HG02588 (cell line): ENCODE measurements around the gene FOXK2.
"Not testable (repeated sequence)": the region's sequence is repeated elsewhere in the genome, so short reads cannot be mapped to it uniquely, and the experiment has no call there.

Source experiments
- ATAC-seq: cut with Tn5 transposase; IDR thresholded peaks from one replicate; pipeline ENCODE4 v1.9.1; 2021; ENCODE audit warnings: mild to moderate bottlenecking, moderate library complexity; ENCODE audit not compliant: unreplicated experiment

The FOXK2 gene

GRCh38 chr17:82528484-82529265, 9.1 kb downstream of the FOXK2 start:
- no peak for ATAC-seq

GRCh38 chr17:82529914-82530300, 10.4 kb downstream of the FOXK2 start:
- ATAC-seq, result no peak

GRCh38 chr17:82531431-82531881, 11.9 kb downstream of the FOXK2 start:
- ATAC-seq, result no peak

DNA sequence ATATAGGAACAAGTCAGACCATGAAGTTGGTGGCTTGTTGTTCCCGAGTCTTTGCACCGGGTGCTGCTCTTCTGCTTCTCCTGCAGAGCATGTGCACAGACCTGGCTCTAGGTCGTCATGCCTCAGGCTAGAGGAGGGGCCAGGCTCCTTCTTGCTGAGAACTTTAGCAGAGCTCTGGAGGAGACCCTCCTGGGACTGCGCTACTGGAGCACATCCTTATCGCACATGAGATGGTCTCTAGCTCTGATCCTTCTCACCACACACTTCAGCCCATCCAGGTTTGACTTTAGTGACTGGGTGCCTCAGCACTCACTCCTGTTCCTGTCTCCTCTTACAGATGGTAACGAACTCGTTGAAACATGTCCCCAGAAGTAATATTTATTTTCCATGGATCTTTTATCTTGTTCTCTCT, 14.9 kb downstream of the FOXK2 start:
- ATAC-seq, result no peak

DNA sequence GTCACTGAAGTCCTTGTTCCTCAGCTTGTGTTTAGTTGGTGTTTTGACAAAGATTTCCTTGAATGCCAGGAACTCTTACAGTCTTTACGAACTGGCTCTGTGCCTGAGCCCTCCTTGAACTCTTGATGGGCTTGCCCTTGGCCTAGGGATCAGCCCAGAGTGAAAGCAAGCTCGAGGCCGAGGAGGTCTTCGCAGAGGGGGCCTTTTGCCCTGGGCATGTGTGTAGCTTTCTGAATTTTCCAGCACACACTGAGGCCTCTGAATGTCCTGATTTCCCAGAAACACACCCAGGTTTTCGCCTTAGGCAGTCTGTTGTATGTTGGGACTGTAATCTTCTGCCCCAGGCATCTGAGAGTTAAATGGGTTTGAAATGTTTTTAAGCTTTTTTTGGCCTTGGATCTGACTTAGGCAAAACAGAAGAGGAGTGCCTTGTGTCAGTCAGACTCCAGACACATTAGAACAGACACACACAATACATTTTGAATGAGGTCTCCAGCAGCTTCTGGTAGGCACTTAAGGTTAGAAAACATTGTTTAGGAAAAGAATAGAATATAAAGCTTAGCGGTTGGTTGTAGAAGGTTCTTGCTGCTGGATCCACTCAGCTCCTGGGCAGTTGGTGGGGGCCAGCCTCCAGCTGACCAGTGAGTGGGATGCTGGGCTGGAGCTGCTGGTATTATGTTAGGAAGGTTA, 17.1 kb downstream of the FOXK2 start:
- no peak for ATAC-seq

DNA sequence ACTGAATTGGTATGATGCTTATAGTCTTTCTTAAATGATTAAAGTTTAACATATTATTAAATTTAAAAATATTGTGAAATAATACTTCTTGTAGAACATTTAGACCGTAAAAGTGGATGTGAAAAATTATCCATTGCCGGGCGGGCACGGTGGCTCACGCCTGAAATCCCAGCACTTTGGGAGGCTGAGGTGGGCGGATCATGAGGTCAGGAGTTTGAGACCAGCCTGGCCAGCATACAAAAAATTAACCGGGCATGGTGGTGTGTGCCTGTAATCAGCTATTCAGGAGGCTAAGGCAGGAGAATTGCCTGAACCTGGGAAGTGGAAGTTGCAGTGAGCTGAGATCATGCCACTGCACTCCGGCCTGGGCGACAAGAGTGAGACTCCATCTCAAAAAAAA, 17.7 kb downstream of the FOXK2 start:
- ATAC-seq, result not testable (repeated sequence)

- not testable (repeated sequence) for ATAC-seq
These were observed 19.5 kb downstream of the FOXK2 start for GRCh38 chr17:82539076-82539475.

DNA sequence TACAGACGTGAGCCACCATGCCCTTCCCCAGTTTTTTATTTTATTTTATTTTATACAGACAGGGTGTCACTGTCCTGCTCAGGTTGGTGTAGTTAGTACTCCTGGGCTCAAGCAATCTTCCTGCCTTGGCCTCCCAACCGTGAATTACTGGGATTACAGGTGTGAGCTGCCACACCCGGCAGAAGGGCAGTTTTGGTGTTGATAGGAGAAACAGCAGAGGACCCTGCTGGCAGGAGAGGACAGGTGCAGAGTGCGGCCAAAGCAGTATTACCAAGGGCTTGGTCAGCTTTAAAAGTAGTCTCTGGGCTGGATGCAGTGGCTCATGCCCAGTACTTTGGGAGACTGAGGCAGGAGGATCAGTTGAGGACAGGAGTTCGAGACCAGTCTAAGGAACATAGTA, 22.9 kb downstream of the FOXK2 start:
- ATAC-seq, result no peak

GRCh38 chr17:82544431-82545070, 25.0 kb downstream of the FOXK2 start:
- ATAC-seq, result no peak

DNA sequence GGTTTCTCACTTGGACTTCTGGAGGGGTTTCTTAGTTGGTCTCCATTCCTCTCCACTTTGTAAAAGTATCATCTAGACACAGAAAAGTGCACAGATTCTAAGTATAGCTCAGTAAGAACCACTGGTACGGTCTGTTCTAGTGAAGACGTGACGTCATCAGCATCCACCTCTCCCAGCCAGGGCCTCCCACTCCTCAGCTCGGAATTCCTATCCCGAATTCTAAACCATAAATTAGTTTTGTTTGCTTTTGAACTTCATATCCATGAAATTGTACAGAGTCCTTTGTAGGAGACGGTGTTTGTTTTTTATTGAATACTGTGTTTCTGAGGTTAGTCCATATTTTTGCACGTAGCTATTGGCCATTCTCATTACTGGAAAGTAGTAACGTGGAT, 25.5 kb downstream of the FOXK2 start:
- no peak for ATAC-seq

GRCh38 chr17:82547981-82548380, 28.4 kb downstream of the FOXK2 start:
- ATAC-seq, result no peak

- ATAC-seq, result no peak
These were observed 29.3 kb downstream of the FOXK2 start for GRCh38 chr17:82548681-82549303.

GRCh38 chr17:82551779-82552457, 32.4 kb downstream of the FOXK2 start:
- ATAC-seq, result peak; percentile 69

- ATAC-seq, result no peak
These were observed 33.0 kb downstream of the FOXK2 start for GRCh38 chr17:82552580-82552979.

DNA sequence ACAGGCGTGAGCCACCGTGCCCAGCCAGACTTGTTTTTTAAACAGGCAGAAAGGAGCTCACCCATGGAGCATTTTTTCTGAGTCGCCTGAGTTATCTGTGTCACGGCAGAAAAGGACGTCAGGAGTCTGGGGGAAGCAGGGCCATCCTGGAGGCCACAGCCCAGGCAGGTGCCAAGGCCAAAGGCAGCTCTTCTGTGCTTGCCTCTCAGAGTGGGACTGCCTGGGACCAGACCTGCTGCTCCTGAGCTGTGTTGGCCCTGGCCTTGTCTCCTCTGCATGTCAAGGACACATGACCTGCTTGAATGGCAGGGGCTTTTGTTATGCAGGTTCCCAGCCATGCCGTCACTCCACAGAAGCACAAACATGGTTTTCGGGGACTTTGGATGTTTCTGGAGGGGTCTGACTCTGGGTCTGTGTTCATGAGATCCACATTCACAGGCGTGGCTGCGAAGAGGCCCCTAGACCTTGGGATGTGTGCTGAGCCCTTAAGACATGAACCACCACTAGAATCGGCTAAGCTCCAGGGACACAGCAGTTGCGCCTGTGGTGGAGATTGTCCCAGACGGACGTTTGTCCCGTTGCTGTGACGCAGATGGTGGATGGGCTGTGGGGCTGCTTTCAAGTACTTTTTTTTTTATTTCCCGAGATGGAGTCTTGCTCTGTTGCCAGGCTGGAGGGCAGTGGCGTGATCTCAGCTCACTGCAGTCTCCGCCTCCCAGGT, 33.8 kb downstream of the FOXK2 start:
- no peak for ATAC-seq

DNA sequence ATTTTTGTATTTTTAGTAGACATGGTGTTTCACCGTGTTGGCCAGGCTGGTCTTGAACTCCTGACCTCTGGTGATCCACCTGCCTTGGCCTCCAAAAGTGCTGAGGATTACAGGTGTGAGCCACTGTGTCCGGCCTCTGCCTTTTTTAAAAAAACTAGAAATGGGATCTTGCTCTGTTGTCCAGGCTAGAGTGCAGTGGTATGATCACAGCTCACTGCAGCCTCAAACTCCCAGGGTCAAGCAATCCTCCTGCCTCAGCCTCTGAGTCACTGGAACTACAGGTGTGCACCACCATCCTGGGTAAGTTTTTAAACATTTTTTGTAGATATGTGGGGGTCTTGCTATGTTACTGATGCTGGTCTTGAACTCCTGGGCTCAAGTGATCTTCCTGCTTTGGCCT, 38.0 kb downstream of the FOXK2 start:
- not testable (repeated sequence) for ATAC-seq

DNA sequence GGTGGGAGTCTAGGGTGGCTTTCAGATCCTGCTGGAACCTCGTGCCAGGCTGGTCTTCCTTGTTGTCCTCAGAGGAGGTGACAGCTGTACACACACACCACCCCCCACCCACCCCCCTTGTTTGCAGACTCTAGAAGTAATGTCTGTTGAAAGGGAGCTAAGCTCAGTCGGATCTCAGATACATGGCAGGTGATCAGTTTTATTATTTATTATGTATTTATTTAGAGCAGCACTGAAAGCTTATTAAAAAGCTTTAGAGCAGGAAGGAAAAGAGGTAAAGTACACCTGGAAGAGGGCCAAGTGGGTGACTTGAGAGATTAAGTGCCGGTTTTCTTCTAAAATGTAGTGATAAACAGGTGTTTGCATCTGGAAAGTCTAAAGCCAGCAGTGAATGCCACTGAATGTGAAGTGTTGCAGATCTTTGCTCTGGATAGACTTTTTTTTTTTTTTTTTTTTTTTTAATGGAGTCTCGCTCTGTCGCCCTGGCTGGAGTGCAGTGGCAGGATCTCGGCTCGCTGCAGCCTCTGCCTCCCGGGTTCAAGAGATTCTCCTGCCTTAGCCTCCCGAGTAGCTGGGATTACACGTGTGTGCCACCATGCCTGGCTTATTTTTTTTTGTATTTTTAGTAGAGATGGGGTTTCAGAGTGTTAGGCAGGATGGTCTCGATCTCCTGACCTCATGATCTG, 40.2 kb downstream of the FOXK2 start:
- no peak for ATAC-seq

GRCh38 chr17:82560252-82560642, 40.7 kb downstream of the FOXK2 start:
- no peak for ATAC-seq

- no peak for ATAC-seq
These were observed 41.4 kb downstream of the FOXK2 start for GRCh38 chr17:82560802-82561428.
